PC-9 (cell line): ENCODE data around the gene CCT3. TPM values are rescaled to one million over a fixed set of nuclear protein-coding genes. Genes with fewer than 3 reads are reported as not detected.

ENCODE experiments used
- BruUV-seq: library from RNA; stranded (reverse); fragments of 400-500 nt; replicated peaks from 2 replicates; lab custom pipeline; 2021; lab: Mats Ljungman, UMichigan
- CTCF ChIA-PET: fragments of 300-600 bp; sonication (Branson Sonifier 250); formaldehyde crosslinking; loops from one replicate; lab custom pipeline; 2022; ENCODE audit warnings: antibody characterized with exemption; lab: Charles Lee
- POLR2A ChIA-PET: fragments of 300-600 bp; sonication (Branson Sonifier 250); formaldehyde crosslinking; loops from one replicate; lab custom pipeline; 2022; ENCODE audit warnings: antibody characterized with exemption; ENCODE audit not compliant: unreplicated experiment; lab: Charles Lee
- DNase-seq, 2 experiments: peaks; one replicate each; pipeline versions ENCODE4 v3.0.0 to v3.0.0-alpha.2; 2015 to 2022; ENCODE audit warnings: mixed read lengths in 1 of 2
- H2AFZ ChIP-seq: fragments of 200-600 bp; sonication (generic); 2 replicates; pipeline ENCODE4 v1.8.1; 2017; ENCODE audit warnings: antibody characterized with exemption
- H3F3A ChIP-seq: fragments of 200-600 bp; sonication (generic); 2 replicates; pipeline ENCODE4 v1.8.1; 2017; ENCODE audit warnings: antibody characterized with exemption, mild to moderate bottlenecking, low read depth; ENCODE audit not compliant: insufficient read depth
- H3K27ac ChIP-seq: fragments of 200-600 bp; sonication (generic); 2 replicates; pipeline ENCODE4 v1.6.1; 2016; ENCODE audit warnings: mixed run types
- H3K27me3 ChIP-seq: fragments of 200-600 bp; sonication (generic); 2 replicates; pipeline ENCODE4 v1.6.1; 2016; ENCODE audit warnings: low read depth, mixed run types; ENCODE audit not compliant: insufficient read depth
- H3K36me3 ChIP-seq: fragments of 200-600 bp; sonication (generic); 2 replicates; pipeline ENCODE4 v1.6.1; 2016; ENCODE audit warnings: low read depth, mixed run types
- H3K4me1 ChIP-seq: fragments of 200-600 bp; sonication (generic); replicated peaks from 2 replicates; pipeline ENCODE4 v1.6.1; 2016; ENCODE audit warnings: mixed run types; ENCODE audit not compliant: insufficient read depth
- H3K4me2 ChIP-seq: fragments of 200-600 bp; sonication (generic); 2 replicates; pipeline ENCODE4 v1.6.1; 2017; ENCODE audit warnings: mixed run types
- H3K4me3 ChIP-seq: fragments of 200-600 bp; sonication (generic); 2 replicates; pipeline ENCODE4 v1.6.1; 2016; ENCODE audit warnings: mixed run types
- H3K79me2 ChIP-seq: fragments of 200-600 bp; sonication (generic); 2 replicates; pipeline ENCODE4 v1.6.1; 2017; ENCODE audit warnings: low read depth, mixed run types
- H3K9me2 ChIP-seq: fragments of 200-600 bp; sonication (generic); 2 replicates; pipeline ENCODE4 v1.8.1; 2017; ENCODE audit warnings: mild to moderate bottlenecking; ENCODE audit not compliant: insufficient read depth
- H3K9me3 ChIP-seq: fragments of 200-600 bp; sonication (generic); 2 replicates; pipeline ENCODE4 v1.8.1; 2016; ENCODE audit warnings: low read depth; ENCODE audit not compliant: insufficient read depth
- H4K20me1 ChIP-seq: fragments of 200-600 bp; sonication (generic); 2 replicates; pipeline ENCODE4 v1.8.1; 2017; ENCODE audit not compliant: insufficient read depth
- EZH2 ChIP-seq: fragments of 200-600 bp; sonication (generic); IDR thresholded peaks from 2 replicates; pipeline ENCODE4 v1.8.0; 2017; ENCODE audit warnings: antibody characterized with exemption, low read depth
- intact Hi-C: fragments of 100-400 bp; cut with micrococcal nuclease; formaldehyde crosslinking; loops from one replicate; pipeline ENCODE4 v1.10.0; 2022; ENCODE audit not compliant: unreplicated experiment
- total RNA-seq: library from RNA; stranded (reverse); gene quantifications from 2 replicates; pipeline ENCODE4 v1.2.3, GENCODE V29; 2021
- TF ChIP-seq, protein P1 (sequence below): fragments of 200-600 bp; sonication (generic); conservative IDR thresholded peaks from 2 replicates; pipeline ENCODE4 v1.6.1; 2017; ENCODE audit warnings: mixed run types, antibody characterized with exemption, mild to moderate bottlenecking, moderate library complexity

Gene CCT3
- total RNA-seq, 1 experiment from 2014 or later, result 317 TPM

DNA sequence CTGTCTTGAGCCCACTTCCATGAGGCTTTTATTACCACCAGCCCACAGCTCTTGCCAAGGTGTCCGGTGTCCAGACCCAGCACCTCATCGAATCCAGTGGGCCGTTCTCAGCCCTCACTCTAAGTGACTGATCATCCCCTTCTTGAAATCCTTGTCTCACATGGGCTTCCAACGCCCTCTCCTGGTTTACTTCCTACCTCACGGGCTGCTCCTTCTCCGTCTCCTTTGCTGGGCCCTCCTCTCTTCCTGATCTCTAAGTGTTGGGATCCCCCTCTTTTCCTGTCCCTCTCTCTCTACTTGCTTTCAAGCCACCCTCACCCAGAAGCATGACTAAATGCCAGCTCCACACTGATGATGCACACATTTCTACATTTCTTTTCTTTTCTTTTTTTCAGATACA lies 21.9 kb upstream of the CCT3 start:
- Histone ChIP-seq H3K36me3 (no peaks in the 10 kb centered on the region), H3K79me2 (no peaks in the 10 kb centered on the region), H3K27me3 (no peaks in the 10 kb centered on the region), H3K27ac (no peak overlapping the region), H3K4me2 (no peak overlapping the region), H3K9me3 (no peaks in the 10 kb centered on the region), H3F3A (no peaks in the 10 kb centered on the region), H4K20me1 (no peaks in the 10 kb centered on the region), H3K4me1 (peaks cover 9% of the 10 kb centered on the region; the same call in 1 of the 2 replicates), H2AFZ (no peak overlapping the region), H3K9me2 (no peaks in the 10 kb centered on the region), H3K4me3 (no peak overlapping the region)
- ChIA-PET CTCF (interaction anchor here (0.7 to 1.9 kb wide), 4 partner anchors 21 to 263 kb away, joined by 3 to 7 read pairs (median 4); partner anchors contain the start of genes CCT3 and TSACC), POLR2A (interaction anchor here (0.7 kb wide), 1 partner anchor 54 kb away, joined by 7 read pairs; no protein-coding TSS in a partner anchor)
- BruUV-seq, result no TSS peak
- intact Hi-C loops, result no loop called here
- DNase-seq, result no peak
- TF ChIP-seq EZH2, result no peak
- TF ChIP-seq, protein P1, sequence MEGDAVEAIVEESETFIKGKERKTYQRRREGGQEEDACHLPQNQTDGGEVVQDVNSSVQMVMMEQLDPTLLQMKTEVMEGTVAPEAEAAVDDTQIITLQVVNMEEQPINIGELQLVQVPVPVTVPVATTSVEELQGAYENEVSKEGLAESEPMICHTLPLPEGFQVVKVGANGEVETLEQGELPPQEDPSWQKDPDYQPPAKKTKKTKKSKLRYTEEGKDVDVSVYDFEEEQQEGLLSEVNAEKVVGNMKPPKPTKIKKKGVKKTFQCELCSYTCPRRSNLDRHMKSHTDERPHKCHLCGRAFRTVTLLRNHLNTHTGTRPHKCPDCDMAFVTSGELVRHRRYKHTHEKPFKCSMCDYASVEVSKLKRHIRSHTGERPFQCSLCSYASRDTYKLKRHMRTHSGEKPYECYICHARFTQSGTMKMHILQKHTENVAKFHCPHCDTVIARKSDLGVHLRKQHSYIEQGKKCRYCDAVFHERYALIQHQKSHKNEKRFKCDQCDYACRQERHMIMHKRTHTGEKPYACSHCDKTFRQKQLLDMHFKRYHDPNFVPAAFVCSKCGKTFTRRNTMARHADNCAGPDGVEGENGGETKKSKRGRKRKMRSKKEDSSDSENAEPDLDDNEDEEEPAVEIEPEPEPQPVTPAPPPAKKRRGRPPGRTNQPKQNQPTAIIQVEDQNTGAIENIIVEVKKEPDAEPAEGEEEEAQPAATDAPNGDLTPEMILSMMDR, result peak; percentile 21; the same call in 1 of the 2 replicates

DNA sequence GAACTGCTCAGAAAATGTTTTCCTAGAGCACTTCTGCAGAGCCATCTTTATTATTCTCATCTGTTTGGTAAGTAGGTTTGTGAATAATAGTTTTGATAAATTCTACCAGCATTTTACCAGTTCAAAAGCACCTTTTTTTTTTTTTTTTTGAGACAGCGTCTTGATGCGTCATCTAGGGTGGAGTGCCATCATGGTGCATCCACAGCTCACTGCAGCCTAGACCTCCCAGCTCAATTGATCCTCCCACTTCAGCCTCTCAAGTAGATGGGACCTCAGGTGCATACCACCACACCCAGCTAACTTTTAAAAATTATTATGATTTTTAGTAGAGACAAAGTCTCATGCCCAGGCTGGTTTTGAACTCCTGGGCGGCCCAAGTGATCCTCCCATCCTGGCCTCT lies 21.2 kb upstream of the CCT3 start:
- no TSS peak for BruUV-seq
- Histone ChIP-seq H3K4me3 (no peak overlapping the region), H3K36me3 (no peaks in the 10 kb centered on the region), H4K20me1 (no peaks in the 10 kb centered on the region), H3K9me2 (no peaks in the 10 kb centered on the region), H3K4me1 (peaks cover 16% of the 10 kb centered on the region), H3K27ac (no peak overlapping the region), H3F3A (no peaks in the 10 kb centered on the region), H2AFZ (no peak overlapping the region), H3K79me2 (no peaks in the 10 kb centered on the region), H3K9me3 (no peaks in the 10 kb centered on the region), H3K27me3 (no peaks in the 10 kb centered on the region), H3K4me2 (no peak overlapping the region)
- POLR2A ChIA-PET, result interaction anchor here (0.6 kb wide), 1 partner anchor 266 kb away, joined by 3 read pairs; no protein-coding TSS in a partner anchor
- no peak for DNase-seq
- CTCF ChIA-PET, result interaction anchor here (0.6 to 1.9 kb wide), 4 partner anchors 21 to 224 kb away, joined by 3 to 7 read pairs (median 4); no protein-coding TSS in a partner anchor
- intact Hi-C loops, result no loop called here
- no peak for TF ChIP-seq EZH2
- TF ChIP-seq, protein P1, result no peak

DNA sequence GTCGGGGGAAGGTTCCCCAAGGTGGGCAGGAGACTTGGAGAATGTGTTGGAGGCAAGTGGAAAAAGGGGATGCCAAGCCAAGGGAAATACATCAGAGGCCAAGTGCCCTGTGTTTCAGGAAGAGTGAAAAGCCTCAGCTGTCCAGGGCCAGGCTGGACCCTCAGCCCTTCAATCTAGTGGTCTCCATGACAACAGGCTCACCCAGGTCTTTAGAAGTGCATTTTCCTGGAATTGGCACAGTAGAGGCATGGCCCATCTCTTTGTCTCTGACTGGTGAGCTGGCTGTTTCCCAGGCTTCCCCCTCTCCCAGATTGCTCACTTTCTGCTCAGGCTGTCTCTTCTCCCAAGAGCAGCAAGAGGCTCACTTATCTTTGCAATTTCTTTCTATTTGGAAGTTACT lies 20.5 kb upstream of the CCT3 start:
- CTCF ChIA-PET, result interaction anchor here (0.6 to 1.9 kb wide), 3 partner anchors 27 to 225 kb away, joined by 3 to 7 read pairs (median 3); no protein-coding TSS in a partner anchor
- BruUV-seq, result no TSS peak
- Histone ChIP-seq H3K4me2 (no peak overlapping the region), H2AFZ (no peak overlapping the region), H3K9me3 (no peaks in the 10 kb centered on the region), H3K4me1 (peaks cover 20% of the 10 kb centered on the region), H3K79me2 (no peaks in the 10 kb centered on the region), H3K4me3 (no peak overlapping the region), H3K27me3 (no peaks in the 10 kb centered on the region), H3F3A (no peaks in the 10 kb centered on the region), H3K36me3 (no peaks in the 10 kb centered on the region), H3K9me2 (no peaks in the 10 kb centered on the region), H4K20me1 (no peaks in the 10 kb centered on the region), H3K27ac (no peak overlapping the region)
- intact Hi-C loops, result no loop called here
- no peak for DNase-seq
- no peak for TF ChIP-seq EZH2
- TF ChIP-seq, protein P1, result no peak
- POLR2A ChIA-PET, result interaction anchor here (0.6 kb wide), 1 partner anchor 265 kb away, joined by 3 read pairs; no protein-coding TSS in a partner anchor
